Stimulated activated naive CD8-positive, alpha-beta T cell treated with anti-CD3 and anti-CD28 coated beads, Interleukin-15, amount 100 ng/mL, for 72 hours (primary cell): Measurements from ENCODE around the gene DMRTB1.
A peak's percentile ranks its signal among the peaks of the same experiment; 100 is the strongest.
"Not testable (repeated sequence)": the region's sequence is repeated elsewhere in the genome, so short reads cannot be mapped to it uniquely, and the experiment has no call there.

Source experiments
- ATAC-seq: fragments of 150-1000 bp; cut with Tn5 transposase; 2 replicates; pipeline ENCODE4 v1.10.0; 2021; ENCODE audit warnings: mild to moderate bottlenecking, moderate library complexity
- DNase-seq, 2 donors: peaks; one replicate each; pipeline ENCODE4 v3.0.0; 2021 to 2022
- H3K27ac Mint-ChIP-seq, 2 donors: one replicate each; pipeline ENCODE4 v1.8.0; 2022; ENCODE audit warnings: mild to moderate bottlenecking in 2 of 2, mixed read lengths in 2 of 2, moderate library complexity in 2 of 2
- H3K27me3 Mint-ChIP-seq: one replicate; pipeline ENCODE4 v1.8.0; 2022; ENCODE audit warnings: mixed read lengths
- H3K4me1 Mint-ChIP-seq: one replicate; pipeline ENCODE4 v1.8.0; 2022; ENCODE audit warnings: mild to moderate bottlenecking, mixed read lengths
- H3K4me3 Mint-ChIP-seq, 2 donors: one replicate each; pipeline ENCODE4 v1.8.0; 2022; ENCODE audit warnings: mild to moderate bottlenecking in 2 of 2, mixed read lengths in 2 of 2, moderate library complexity in 1 of 2
- H3K9me3 Mint-ChIP-seq, 2 donors: one replicate each; pipeline ENCODE4 v1.8.0; 2022; ENCODE audit warnings: mixed read lengths in 2 of 2

Gene DMRTB1

GRCh38 chr1:53430261-53430660 is 28.9 kb upstream of the DMRTB1 start:
- no peak overlapping the region for H3K4me3 Mint-ChIP-seq
- H3K9me3 Mint-ChIP-seq: peaks cover 0 to 10% of the 10 kb centered on the region in 2 donors
- no peak for DNase-seq

DNA sequence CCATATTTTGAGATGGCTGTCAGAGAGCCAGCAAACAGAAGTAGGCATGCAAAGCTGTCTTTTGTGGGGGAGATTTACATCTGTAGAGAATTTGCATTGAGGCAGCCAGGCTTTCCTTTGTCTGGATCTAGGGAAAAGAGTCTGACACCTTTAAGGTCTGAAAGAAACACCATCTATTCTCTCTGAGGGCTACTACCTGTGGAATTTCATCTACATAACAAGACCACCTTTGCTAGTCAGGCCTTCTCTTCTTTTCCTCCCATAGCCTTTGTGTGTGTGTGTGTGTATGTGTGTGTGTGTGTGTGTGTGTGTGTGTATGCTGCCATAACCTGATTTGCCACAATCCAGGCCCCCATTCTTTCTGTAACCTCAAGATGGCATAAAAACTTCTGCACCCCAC is 28.4 kb upstream of the DMRTB1 start:
- H3K9me3 Mint-ChIP-seq: peaks cover 0 to 10% of the 10 kb centered on the region in 2 donors

More at GRCh38 chr1:53430261-53430660, 28.9 kb upstream of the DMRTB1 start:
- peaks cover 5% of the 10 kb centered on the region for H3K27me3 Mint-ChIP-seq
- H3K4me1 Mint-ChIP-seq: peaks cover 9% of the 10 kb centered on the region
- no peak for ATAC-seq
- H3K27ac Mint-ChIP-seq: peak overlapping the region in 1 of 2 donors; percentile 29

GRCh38 chr1:53431244-53431643 is 28.0 kb upstream of the DMRTB1 start:
- Mint-ChIP-seq H3K9me3 (peaks cover 0 to 10% of the 10 kb centered on the region in 2 donors), H3K4me1 (peaks cover 9% of the 10 kb centered on the region), H3K27ac (no peak overlapping the region), H3K4me3 (no peak overlapping the region), H3K27me3 (peaks cover 2% of the 10 kb centered on the region)
- no peak for DNase-seq
- ATAC-seq: no peak

More for the DNA sequence above, 28.4 kb upstream of the DMRTB1 start:
- Mint-ChIP-seq H3K4me3 (no peak overlapping the region), H3K4me1 (peaks cover 9% of the 10 kb centered on the region), H3K27me3 (no peaks in the 10 kb centered on the region), H3K27ac (no peak overlapping the region)
- no peak for DNase-seq
- no peak for ATAC-seq

DNA sequence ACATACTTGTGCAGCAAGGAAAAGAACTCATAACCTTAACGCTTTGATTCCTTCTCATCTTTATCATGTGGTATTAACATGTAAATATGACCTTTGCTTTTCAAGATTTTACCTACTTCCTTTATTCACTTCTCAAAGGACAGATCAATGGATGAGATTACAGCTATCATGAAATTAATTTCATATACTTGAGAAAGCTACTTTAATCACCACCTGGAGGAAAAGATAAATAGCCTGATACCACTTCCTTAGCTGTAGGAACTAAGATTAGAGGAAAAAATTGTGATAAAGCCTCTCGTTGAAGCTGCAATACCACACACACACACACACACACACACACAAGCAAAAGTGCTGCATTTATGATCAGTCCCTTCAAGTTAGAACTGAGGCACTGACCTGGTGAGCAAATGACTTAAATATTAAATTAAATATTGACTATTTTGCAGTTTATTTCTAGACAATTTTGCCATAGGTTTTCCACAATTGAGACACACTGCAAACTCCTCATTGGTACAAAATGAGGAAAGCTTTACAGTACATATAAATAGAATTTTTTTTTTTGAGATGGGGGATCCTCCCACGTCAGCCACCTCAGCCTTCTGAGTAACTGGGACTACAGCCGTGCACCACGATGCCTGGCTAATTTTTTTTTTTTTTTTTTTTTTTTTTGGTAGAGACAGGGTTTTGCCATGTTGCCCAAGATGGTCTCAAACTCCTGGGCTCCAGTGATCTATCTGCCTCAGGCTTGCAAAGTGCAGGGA is 27.2 kb upstream of the DMRTB1 start:
- no peak for ATAC-seq
- DNase-seq: no peak
- Mint-ChIP-seq H3K4me1 (peaks cover 9% of the 10 kb centered on the region), H3K27ac (peak overlapping the region in 1 of 2 donors; percentile 3), H3K4me3 (peak overlapping the region in 1 of 2 donors; percentile 35), H3K27me3 (peaks cover 7% of the 10 kb centered on the region), H3K9me3 (peaks cover 0 to 10% of the 10 kb centered on the region in 2 donors)

DNA sequence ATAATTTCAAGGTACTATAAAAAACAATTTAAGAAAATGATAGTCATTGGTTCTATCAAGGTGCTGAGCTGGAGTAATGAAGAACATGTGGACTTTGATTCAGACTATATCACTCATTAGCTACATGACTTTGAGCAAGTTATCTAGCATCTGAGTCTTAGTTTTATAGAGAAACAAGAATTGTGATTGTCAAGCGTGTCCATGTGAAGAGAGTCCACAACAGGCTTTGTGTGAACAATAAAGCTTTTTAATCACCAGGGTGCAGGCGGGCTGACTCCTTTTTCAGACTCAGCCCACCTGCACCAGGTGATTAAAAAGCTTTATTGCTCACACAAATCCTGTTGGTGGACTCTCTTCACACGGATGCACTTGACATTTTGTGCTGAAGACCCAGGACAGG is 26.6 kb upstream of the DMRTB1 start:
- Mint-ChIP-seq H3K27me3 (peaks cover 7% of the 10 kb centered on the region), H3K9me3 (peaks cover 0 to 10% of the 10 kb centered on the region in 2 donors), H3K27ac (no peak overlapping the region), H3K4me3 (no peak overlapping the region), H3K4me1 (peaks cover 9% of the 10 kb centered on the region)
- no peak for ATAC-seq
- DNase-seq: no peak

DNA sequence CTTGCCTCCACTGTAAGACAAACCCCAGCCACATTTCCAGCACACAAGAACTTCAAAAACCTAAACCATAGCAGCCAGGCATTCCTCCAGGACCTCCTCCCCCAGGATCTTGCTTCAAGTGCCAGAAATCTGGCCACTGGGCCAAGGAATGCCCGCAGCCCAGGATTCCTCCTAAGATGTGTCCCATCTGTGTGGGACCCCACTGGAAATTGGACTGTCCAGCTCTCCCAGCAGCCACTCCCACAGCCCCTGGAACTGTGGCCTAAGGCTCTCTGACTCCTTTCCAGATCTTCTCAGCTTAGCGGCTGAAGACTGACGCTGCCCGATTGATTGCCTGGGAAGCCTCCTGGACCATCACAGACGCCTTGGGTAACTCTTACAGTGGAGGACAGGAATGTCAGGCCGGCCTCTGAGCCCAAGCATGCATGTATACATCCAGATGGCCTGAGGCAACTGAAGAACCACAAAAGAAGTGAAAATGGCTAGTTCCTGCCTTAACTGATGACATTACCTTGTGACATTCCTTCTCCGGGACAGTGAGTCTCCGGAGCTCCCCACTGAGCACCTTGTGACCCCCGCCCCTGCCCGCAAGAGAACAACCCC is 24.7 kb upstream of the DMRTB1 start:
- not testable (repeated sequence) for H3K9me3 Mint-ChIP-seq, DNase-seq, ATAC-seq, H3K4me1 Mint-ChIP-seq, H3K27me3 Mint-ChIP-seq, H3K4me3 Mint-ChIP-seq, H3K27ac Mint-ChIP-seq

DNA sequence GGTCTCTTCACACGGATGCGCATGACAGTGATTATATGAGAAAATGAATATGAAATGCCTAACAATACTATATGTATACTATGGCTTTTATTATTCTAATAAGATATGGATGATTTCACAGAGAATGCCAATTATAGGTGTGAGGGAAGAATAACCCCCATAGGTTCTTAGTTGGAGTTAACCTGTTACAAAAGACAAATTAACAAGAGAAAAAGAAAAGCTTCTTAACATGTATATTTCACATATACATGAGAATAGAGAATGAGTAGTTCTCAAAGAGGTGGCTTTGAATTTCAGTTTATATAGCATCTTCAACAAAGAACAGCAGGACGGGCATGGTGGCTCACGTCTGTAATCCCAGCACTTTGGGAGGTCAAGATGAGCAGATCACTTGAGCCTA is 24.0 kb upstream of the DMRTB1 start:
- H3K9me3 Mint-ChIP-seq: peaks cover 0 to 10% of the 10 kb centered on the region in 2 donors
- DNase-seq: no peak
- no peak for ATAC-seq
- H3K27me3 Mint-ChIP-seq: peaks cover 7% of the 10 kb centered on the region
- H3K4me1 Mint-ChIP-seq: peaks cover 9% of the 10 kb centered on the region
- peak overlapping the region in 1 of 2 donors; percentile 69 for H3K27ac Mint-ChIP-seq
- no peak overlapping the region for H3K4me3 Mint-ChIP-seq

- H3K27ac Mint-ChIP-seq: no peak overlapping the region
- no peaks in the 10 kb centered on the region for H3K4me1 Mint-ChIP-seq
- peaks cover 0 to 10% of the 10 kb centered on the region in 2 donors for H3K9me3 Mint-ChIP-seq
- no peak overlapping the region for H3K4me3 Mint-ChIP-seq
- H3K27me3 Mint-ChIP-seq: peaks cover 7% of the 10 kb centered on the region
- DNase-seq: no peak
- no peak for ATAC-seq
Observed at GRCh38 chr1:53438427-53439336, 20.5 kb upstream of the DMRTB1 start.

DNA sequence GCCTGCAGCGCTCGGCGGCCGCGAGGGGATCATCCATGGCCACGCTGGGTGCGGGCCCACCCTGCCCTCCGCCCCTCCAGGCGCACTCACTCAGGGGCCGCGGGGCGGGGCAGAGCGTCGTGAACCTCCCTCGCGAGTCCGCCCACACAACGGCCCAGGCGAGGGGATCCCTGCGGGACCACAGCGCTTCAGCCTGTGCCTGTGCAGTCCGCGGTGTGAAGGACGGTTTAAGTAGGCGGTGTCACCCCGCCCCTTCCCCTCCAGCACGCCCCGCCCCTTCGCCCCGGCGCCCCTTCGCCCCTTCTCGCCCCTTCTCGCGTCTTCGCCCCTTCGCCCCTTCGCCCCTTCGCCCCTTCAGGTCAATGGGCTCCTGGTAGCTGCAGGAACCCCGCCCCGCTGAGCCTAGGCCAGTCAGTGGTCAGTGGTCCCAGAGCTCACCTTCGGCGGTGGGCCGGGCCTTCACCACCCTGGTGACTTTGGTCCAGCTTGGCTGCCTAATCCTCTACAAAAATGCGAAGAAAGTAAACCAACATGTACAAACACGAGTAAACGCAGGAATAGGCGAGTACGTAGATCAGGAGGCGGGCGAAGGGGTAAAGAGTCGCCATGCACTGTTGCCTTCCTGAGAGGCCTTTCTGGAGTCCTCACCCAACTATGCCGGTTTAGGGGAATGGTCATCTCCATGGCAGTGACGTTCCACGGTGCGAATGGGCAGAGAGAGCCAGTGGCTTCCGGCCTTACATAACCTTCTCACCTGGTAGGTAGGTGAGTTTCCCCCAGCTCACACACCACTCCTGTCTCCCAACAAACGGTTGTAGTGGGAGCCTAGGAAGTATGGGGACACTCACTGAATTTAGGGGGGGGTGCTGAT is 19.6 kb upstream of the DMRTB1 start:
- ATAC-seq (peak; percentile 63), DNase-seq (no peak)
- peaks cover 7% of the 10 kb centered on the region for H3K27me3 Mint-ChIP-seq
- H3K9me3 Mint-ChIP-seq: peaks cover 0 to 5% of the 10 kb centered on the region in 2 donors
- no peaks in the 10 kb centered on the region for H3K4me1 Mint-ChIP-seq
- H3K4me3 Mint-ChIP-seq: no peak overlapping the region
- H3K27ac Mint-ChIP-seq: no peak overlapping the region

- no peak for DNase-seq
- Mint-ChIP-seq H3K9me3 (no peaks in the 10 kb centered on the region), H3K4me3 (no peak overlapping the region), H3K27me3 (peaks cover 7% of the 10 kb centered on the region), H3K4me1 (no peaks in the 10 kb centered on the region), H3K27ac (no peak overlapping the region)
- no peak for ATAC-seq
Observed at GRCh38 chr1:53440633-53441032, 18.6 kb upstream of the DMRTB1 start.

DNA sequence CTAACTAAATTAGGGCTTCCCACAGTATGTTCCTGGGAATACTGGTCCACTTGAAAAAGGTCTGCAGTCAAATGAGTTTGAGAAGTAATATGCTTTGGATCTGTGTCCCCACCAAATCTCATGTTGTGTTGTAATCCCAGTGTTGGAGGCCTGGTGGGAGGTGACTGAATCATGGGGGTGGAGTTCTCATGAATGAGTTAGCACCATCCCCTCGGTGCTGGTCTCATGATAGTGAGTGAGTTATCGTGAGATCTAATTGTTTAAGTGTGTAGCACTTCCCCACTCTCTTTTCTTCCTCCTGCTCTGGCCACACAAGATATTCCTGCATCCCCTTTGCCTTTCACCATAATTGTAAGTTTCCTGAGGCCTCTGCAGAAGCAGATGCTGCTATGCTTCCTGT is 16.9 kb upstream of the DMRTB1 start:
- no peaks in the 10 kb centered on the region for H3K4me1 Mint-ChIP-seq
- H3K9me3 Mint-ChIP-seq: no peaks in the 10 kb centered on the region
- peak overlapping the region; percentile 54 to 93 for H3K27ac Mint-ChIP-seq
- DNase-seq: no peak
- H3K27me3 Mint-ChIP-seq: no peaks in the 10 kb centered on the region
- no peak for ATAC-seq
- H3K4me3 Mint-ChIP-seq: no peak overlapping the region

DNA sequence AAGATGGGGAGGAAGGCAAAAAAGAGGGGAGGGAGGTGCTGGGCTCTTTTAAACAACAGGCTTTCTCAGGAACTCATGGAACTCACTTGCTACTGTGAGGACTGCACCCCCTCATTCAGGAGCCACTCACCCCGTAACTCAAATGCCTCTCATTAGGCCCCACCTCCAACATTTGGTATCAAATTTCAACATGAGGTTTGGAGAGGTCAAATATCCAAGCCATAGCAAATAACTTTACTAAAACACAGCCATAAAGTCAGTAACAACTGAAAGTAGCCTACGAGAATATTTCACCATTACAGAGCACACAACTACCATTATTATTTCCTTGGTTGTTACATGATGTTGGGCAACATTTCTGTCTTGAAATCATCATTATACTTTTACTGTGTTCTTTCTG is 13.1 kb upstream of the DMRTB1 start:
- H3K4me1 Mint-ChIP-seq: no peaks in the 10 kb centered on the region
- ATAC-seq: no peak
- peaks cover 11% of the 10 kb centered on the region for H3K27me3 Mint-ChIP-seq
- H3K9me3 Mint-ChIP-seq: no peaks in the 10 kb centered on the region
- no peak overlapping the region for H3K27ac Mint-ChIP-seq
- H3K4me3 Mint-ChIP-seq: no peak overlapping the region
- no peak for DNase-seq

DNA sequence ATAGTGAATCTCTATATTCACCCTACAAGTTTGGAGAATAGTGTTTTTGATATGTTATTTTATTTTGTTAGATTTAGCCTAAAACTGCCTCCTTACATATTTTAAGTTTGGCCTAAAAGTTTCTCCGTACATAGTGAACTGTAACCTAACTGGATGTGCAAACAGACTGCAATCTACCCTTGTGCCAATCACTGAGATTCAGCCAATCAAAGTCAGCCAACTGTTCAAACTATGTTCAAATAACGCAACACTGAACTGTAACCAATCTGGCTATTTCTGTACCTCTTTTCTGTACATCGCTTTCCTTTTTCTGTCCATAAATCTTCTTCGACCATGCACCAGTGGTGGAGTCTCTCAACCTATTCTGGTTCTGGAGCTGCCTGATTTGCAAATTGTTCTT is 11.8 kb upstream of the DMRTB1 start:
- DNase-seq (no peak), ATAC-seq (no peak)
- Mint-ChIP-seq H3K4me1 (no peaks in the 10 kb centered on the region), H3K27ac (no peak overlapping the region), H3K9me3 (no peaks in the 10 kb centered on the region), H3K4me3 (no peak overlapping the region), H3K27me3 (peaks cover 11% of the 10 kb centered on the region)

DNA sequence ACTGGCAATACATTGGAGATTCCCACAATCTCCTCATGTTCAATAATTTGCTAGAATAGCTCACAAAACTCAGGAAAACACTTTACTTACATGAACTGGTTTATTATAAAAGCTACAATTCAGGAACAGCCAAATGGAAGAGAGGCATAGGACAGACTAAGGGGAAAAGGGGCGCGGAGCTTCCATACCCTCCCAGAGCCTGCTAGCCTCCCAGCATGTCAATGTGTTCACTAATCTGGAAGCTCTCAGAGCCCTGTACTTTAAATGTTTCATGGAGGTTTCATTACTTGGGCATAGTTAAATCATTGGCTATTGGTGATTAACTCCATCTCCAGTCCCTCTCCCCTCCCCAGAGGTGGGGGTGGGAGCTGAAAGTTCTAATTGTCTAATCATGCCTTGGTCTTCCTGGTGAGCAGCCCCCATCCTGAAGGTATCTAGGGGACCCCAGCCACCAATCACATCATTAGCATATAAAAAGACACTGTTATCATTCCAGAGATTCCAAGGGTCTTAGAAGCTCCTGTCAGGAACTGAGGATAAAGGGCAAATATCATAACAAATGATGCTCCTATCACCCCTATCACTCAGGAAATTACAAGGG is 10.9 kb upstream of the DMRTB1 start:
- H3K9me3 Mint-ChIP-seq: no peaks in the 10 kb centered on the region
- no peak overlapping the region for H3K4me3 Mint-ChIP-seq
- no peak for ATAC-seq
- no peak for DNase-seq
- no peak overlapping the region for H3K27ac Mint-ChIP-seq
- no peaks in the 10 kb centered on the region for H3K4me1 Mint-ChIP-seq
- peaks cover 11% of the 10 kb centered on the region for H3K27me3 Mint-ChIP-seq

DNA sequence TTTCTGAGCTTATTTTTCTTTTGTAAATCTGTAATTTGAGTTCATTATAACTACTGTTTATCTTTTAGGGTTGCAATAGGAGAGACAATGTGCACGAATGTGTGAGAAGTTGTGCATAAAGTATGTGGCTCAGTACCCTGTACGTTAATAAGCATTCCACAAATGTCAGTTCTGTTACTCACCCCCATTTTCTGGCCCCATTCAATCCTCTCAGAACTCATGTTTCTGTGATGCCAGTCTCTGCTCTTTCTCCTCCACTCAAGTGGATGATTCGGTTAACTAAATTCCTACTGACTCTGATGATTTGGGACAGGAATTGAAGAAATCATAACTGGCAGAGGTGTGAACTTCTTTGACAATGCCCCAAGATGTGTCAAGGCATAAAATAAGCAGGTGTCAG is 10.2 kb upstream of the DMRTB1 start:
- no peaks in the 10 kb centered on the region for H3K9me3 Mint-ChIP-seq
- H3K4me1 Mint-ChIP-seq: no peaks in the 10 kb centered on the region
- H3K27me3 Mint-ChIP-seq: peaks cover 11% of the 10 kb centered on the region
- DNase-seq: no peak
- H3K27ac Mint-ChIP-seq: no peak overlapping the region
- H3K4me3 Mint-ChIP-seq: no peak overlapping the region
- ATAC-seq: no peak
